ES-I3 (cell line): ENCODE results near the gene MYLK2.
"Not testable (repeated sequence)": the region's sequence is repeated elsewhere in the genome, so short reads cannot be mapped to it uniquely, and the experiment has no call there.

Experiments used
- H3K36me3 ChIP-seq: 2 replicates; pipeline ENCODE4 v1.6.1; 2013; ENCODE audit warnings: mild to moderate bottlenecking, low read length, control low read depth, moderate library complexity; ENCODE audit not compliant: insufficient read depth
- H3K4me1 ChIP-seq: 2 replicates; pipeline ENCODE4 v1.6.1; 2013; ENCODE audit warnings: mild to moderate bottlenecking, control low read depth, low read length; ENCODE audit not compliant: insufficient read depth
- H3K9ac ChIP-seq: 2 replicates; pipeline ENCODE4 v1.6.1; 2013; ENCODE audit warnings: low read depth, mild to moderate bottlenecking, low read length, moderate library complexity
- H3K9me3 ChIP-seq: 2 replicates; pipeline ENCODE4 v1.6.1; 2013; ENCODE audit warnings: mild to moderate bottlenecking, low read length, moderate library complexity; ENCODE audit not compliant: control insufficient read depth, insufficient read depth

The MYLK2 gene

GRCh38 chr20:31808481-31808880, 10.7 kb upstream of the MYLK2 start:
- Histone ChIP-seq H3K9me3 (no peaks in the 10 kb centered on the region), H3K9ac (no peak overlapping the region), H3K4me1 (no peaks in the 10 kb centered on the region), H3K36me3 (peaks cover 7% of the 10 kb centered on the region)

- peaks cover 4% of the 10 kb centered on the region; the same call in 1 of the 2 replicates for H3K36me3 ChIP-seq
- H3K9ac ChIP-seq, result no peak overlapping the region
- H3K4me1 ChIP-seq, result no peaks in the 10 kb centered on the region
- H3K9me3 ChIP-seq, result no peaks in the 10 kb centered on the region
Observed at GRCh38 chr20:31809661-31810060, 9.5 kb upstream of the MYLK2 start.

- Histone ChIP-seq H3K9ac (no peak overlapping the region), H3K36me3 (peaks cover under 1% of the 10 kb centered on the region; the same call in 1 of the 2 replicates), H3K9me3 (no peaks in the 10 kb centered on the region), H3K4me1 (no peaks in the 10 kb centered on the region; the same call in 1 of the 2 replicates)
Observed at GRCh38 chr20:31811198-31811597, 8.0 kb upstream of the MYLK2 start.

- no peaks in the 10 kb centered on the region for H3K9me3 ChIP-seq
- H3K36me3 ChIP-seq, result no peaks in the 10 kb centered on the region
- H3K4me1 ChIP-seq, result no peaks in the 10 kb centered on the region; the same call in 1 of the 2 replicates
- no peak overlapping the region for H3K9ac ChIP-seq
Observed at GRCh38 chr20:31811796-31812728, 7.1 kb upstream of the MYLK2 start.

- H3K9ac ChIP-seq, result no peak overlapping the region
- no peaks in the 10 kb centered on the region for H3K36me3 ChIP-seq
- no peaks in the 10 kb centered on the region; the same call in 1 of the 2 replicates for H3K4me1 ChIP-seq
- no peaks in the 10 kb centered on the region for H3K9me3 ChIP-seq
Observed at GRCh38 chr20:31813611-31814010, 5.5 kb upstream of the MYLK2 start.

- not testable (repeated sequence) for H3K9me3 ChIP-seq, H3K4me1 ChIP-seq, H3K36me3 ChIP-seq, H3K9ac ChIP-seq
Observed at GRCh38 chr20:31814142-31814541, 5.0 kb upstream of the MYLK2 start.

GRCh38 chr20:31815408-31816188, 3.6 kb upstream of the MYLK2 start:
- Histone ChIP-seq H3K4me1 (no peaks in the 10 kb centered on the region; the same call in 1 of the 2 replicates), H3K9ac (no peak overlapping the region), H3K36me3 (no peaks in the 10 kb centered on the region), H3K9me3 (no peaks in the 10 kb centered on the region)

GRCh38 chr20:31816221-31816620, 2.9 kb upstream of the MYLK2 start:
- no peak overlapping the region for H3K9ac ChIP-seq

GRCh38 chr20:31817461-31817860, 1.7 kb upstream of the MYLK2 start:
- no peaks in the 10 kb centered on the region; the same call in 1 of the 2 replicates for H3K4me1 ChIP-seq

More at GRCh38 chr20:31816221-31816620, 2.9 kb upstream of the MYLK2 start:
- no peaks in the 10 kb centered on the region; the same call in 1 of the 2 replicates for H3K4me1 ChIP-seq
- no peaks in the 10 kb centered on the region for H3K36me3 ChIP-seq
- H3K9me3 ChIP-seq, result no peaks in the 10 kb centered on the region

GRCh38 chr20:31818376-31818908, 714 bp upstream of the MYLK2 start:
- no peaks in the 10 kb centered on the region; the same call in 1 of the 2 replicates for H3K4me1 ChIP-seq
- H3K9ac ChIP-seq, result no peak overlapping the region
- no peaks in the 10 kb centered on the region for H3K36me3 ChIP-seq
- no peaks in the 10 kb centered on the region for H3K9me3 ChIP-seq

More at GRCh38 chr20:31817461-31817860, 1.7 kb upstream of the MYLK2 start:
- Histone ChIP-seq H3K9me3 (no peaks in the 10 kb centered on the region), H3K36me3 (no peaks in the 10 kb centered on the region), H3K9ac (no peak overlapping the region)

GRCh38 chr20:31820228-31820627, 1.1 kb downstream of the MYLK2 start:
- H3K4me1 ChIP-seq, result peaks cover 3% of the 10 kb centered on the region
- H3K9ac ChIP-seq, result no peak overlapping the region
- no peaks in the 10 kb centered on the region for H3K36me3 ChIP-seq
- no peaks in the 10 kb centered on the region for H3K9me3 ChIP-seq

- H3K4me1 ChIP-seq, result peaks cover 3% of the 10 kb centered on the region; the same call in 1 of the 2 replicates
- H3K36me3 ChIP-seq, result no peaks in the 10 kb centered on the region
- no peak overlapping the region for H3K9ac ChIP-seq
- H3K9me3 ChIP-seq, result no peaks in the 10 kb centered on the region
Observed at GRCh38 chr20:31821427-31821826, 2.3 kb downstream of the MYLK2 start.

GRCh38 chr20:31822421-31823330, 3.5 kb downstream of the MYLK2 start:
- H3K9ac ChIP-seq, result no peak overlapping the region
- no peaks in the 10 kb centered on the region for H3K9me3 ChIP-seq
- no peaks in the 10 kb centered on the region for H3K36me3 ChIP-seq
- peaks cover 3% of the 10 kb centered on the region; the same call in 1 of the 2 replicates for H3K4me1 ChIP-seq
